ENCODE results near the gene P2RY14.

P2RY14 gene

GRCh38 chr3:151226088-151226563 is 52.2 kb downstream of the P2RY14 start:
- TF ChIP-seq ZFX (IDR thresholded peaks at IDR 0.05), result no peak
- no peak for TF ChIP-seq CTCF (conservative IDR thresholded peaks at IDR 0.05)
- no peak overlapping the region for H3K27ac ChIP-seq

DNA sequence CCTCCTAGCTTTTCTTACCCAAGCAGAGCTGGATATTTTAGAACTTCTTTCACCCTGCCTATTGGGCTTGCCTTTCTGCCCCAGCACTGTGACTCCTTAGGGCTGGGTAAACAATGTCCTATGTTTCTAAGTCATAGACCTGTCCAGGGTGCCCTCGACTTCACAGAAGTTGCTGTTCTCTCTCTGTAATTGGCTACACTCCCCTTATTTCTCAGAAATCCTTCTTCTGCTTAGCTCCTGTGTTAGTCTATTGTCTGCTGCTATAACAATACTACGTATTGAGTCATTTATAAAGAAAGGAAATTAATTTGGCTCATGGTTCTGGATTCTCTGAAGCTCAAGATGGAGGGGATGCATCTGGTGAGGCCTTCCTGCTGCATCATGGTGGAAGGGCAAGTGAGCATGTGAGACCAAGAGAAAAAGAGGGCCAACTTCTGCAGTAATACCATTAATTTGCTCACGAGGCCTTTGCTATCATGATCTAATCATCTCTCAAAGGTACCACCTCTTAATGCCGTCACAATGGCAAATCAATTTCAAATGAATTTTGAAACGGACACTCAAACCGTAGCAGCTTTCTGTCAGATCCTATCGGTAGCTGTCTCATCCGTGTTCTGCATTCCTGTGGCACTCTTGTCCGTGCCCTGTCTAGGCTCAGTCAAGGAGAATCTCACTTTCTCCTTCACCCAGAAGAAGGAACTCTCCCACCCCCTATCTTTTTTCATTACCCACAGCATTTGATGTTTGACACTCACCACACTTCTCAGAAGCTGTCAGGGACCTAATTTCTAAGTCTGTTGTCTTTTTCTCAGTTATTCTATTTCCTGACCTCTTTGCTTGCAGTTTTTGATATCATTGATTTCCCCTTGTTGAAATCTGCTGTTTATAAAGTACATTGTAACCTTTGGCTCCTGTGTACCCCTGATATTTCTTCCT is 53.0 kb downstream of the P2RY14 start:
- TF ChIP-seq CTCF (conservative IDR thresholded peaks at IDR 0.05) (no peak), ZFX (IDR thresholded peaks at IDR 0.05) (no peak)
- H3K27ac ChIP-seq, result no peak overlapping the region

DNA sequence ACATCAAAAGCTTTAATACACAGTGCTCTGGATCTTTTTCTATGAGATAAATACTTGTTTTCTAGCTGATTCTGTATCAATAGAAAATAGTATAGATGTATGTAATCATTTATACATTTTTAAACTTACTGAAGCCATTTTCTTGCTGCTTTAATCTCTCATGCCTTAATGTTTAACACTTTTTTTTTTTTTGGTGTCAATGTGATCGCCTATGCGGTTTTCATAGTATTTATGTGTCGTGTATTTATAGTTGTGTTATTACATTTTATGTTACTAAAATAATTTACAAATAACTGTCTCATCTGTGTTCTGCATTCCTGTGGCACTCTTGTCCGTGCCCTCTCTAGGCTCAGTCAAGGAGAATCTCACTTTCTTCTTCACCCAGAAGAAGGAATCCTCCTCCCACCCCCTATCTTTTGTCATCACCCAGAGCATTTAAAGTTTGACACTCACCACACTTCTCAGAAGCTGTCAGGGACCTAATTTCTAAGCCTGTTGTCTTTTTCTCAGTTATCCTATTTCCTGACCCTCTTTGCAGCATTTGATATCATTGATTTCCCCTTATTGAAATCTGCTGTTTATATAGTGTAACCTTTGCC is 54.0 kb downstream of the P2RY14 start:
- TF ChIP-seq ZFX (IDR thresholded peaks at IDR 0.05) (no peak), CTCF (conservative IDR thresholded peaks at IDR 0.05) (no peak)
- no peak overlapping the region for H3K27ac ChIP-seq

- TF ChIP-seq ZFX (IDR thresholded peaks at IDR 0.05) (no peak), CTCF (conservative IDR thresholded peaks at IDR 0.05) (no peak)
- no peak overlapping the region for H3K27ac ChIP-seq
Measured at GRCh38 chr3:151219056-151219455, 59.3 kb downstream of the P2RY14 start.

DNA sequence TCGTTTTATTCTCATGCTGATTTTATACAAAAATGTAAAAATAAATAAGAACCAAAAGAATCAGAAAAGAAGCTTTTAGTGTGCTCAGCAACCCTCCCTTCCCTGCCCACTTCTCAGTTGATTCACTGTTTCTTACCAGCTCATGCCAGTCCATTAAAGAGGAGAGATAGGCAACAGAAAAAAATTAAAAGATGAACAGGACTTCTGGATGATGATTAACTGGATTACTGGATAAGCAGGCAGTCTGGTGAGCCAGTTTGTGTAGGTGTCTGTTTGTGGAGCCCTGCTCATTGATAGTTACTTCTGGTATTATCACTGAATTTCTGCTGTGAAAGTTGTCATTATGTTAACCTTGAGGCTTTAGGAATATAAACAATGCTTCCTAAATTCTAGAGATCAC is 60.2 kb downstream of the P2RY14 start:
- TF ChIP-seq ZFX (IDR thresholded peaks at IDR 0.05) (no peak), CTCF (conservative IDR thresholded peaks at IDR 0.05) (no peak)
- H3K27ac ChIP-seq, result no peak overlapping the region

DNA sequence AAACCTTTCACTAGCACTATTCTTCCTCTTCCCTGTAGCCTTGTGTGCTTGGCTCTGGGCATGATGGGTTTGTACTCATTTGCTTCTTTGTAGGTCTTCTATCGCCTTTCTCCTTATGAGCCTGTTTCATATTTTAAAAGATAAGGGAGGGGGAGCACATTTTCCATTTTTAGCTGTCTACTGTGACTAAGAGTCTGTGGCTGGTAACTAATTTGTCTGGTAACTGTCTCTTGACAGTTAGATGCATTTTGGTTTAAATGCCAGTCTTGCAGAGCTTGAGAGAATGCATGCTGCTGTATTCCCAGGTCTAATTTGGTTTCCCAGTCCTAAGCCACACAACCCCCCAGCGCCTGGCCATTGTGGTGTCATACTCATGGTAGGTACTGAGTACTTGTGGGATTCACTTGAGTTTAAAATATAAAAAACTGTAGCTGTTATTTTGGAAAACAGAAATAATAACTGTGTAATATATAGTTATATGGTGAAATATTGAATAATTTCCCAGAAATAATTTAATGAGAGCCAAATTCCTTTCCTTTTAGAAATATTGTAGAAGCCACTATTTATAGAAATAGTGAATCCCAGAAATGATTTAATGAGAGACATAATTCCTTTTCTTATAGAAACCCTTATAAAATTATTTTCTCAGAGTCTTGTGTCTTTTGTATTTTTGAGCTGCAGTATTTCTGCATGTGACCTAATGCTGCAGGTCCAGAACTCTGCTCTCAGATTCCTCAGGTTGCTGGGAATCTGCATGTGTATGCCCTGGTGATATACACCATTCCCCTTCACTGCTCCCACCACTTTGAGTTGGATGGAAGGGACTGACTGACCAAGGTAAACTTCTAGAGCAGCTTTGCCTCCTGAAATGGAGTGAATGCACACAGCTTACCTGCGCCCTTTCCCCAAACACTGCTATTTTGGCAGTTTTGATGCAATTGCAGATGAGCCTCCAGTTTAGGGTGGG is 61.4 kb downstream of the P2RY14 start:
- H3K27ac ChIP-seq, result no peak overlapping the region
- no peak for TF ChIP-seq CTCF (conservative IDR thresholded peaks at IDR 0.05)
- no peak for TF ChIP-seq ZFX (IDR thresholded peaks at IDR 0.05)

Data from C4-2B (cell line).